Stimulated activated CD4-positive, alpha-beta T cell treated with anti-CD3 and anti-CD28 coated beads, TNF-alpha, amount 100 ng/mL, for 48 hours (primary cell): ENCODE measurements around the gene SLC9B2.
A peak's percentile ranks its signal among the peaks of the same experiment; 100 is the strongest.
"Not testable (repeated sequence)": the region's sequence is repeated elsewhere in the genome, so short reads cannot be mapped to it uniquely, and the experiment has no call there.

ENCODE experiments used
- DNase-seq, 3 donors: peaks; one replicate each; pipeline ENCODE4 v3.0.0-alpha.2; 2020; ENCODE audit warnings: low read depth in 3 of 3

Gene SLC9B2

DNA sequence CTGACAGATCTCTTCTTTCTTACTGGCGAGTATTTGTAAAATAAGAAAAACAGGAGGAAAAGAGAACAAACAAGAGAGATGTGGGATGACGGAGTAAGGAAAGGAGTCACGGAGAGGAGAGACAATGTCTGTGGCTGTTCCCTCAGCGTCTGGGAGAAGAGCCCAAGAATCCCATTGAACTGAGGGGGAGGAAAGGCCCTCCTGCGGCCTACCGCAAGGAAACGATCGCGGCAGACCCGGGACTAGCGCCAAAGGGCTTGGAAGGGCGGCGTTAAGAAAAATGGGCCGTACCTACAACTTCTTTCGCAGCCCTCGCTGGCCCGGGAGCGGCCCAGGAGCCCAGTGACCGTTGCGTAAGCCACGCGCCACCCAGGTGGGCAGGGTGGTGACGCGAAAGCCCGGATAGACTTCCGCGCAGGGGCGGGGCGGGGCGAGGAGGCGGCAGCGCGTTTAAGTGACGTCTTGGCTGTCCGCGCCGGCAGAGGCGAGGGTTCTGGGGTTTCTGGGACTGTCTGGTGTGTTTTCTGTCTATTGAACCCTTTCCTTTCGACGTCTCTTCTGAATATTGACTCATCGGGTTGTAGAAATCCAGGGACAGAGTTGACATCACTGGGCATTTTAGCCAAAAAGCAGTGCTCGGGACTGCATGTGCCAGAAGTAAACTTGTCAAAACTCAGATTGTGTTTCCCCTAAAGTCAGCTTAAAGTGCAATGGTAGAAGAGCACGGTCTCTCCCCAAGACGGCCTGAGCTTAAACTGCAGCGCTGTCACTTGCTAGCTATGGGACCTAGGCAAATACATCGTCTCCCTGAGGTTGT lies 57.0 kb downstream of the SLC9B2 start, which contains the start of gene SLC9B1:
SLC9B1 (minus strand) TSS at position 398 of the 817 bp plus-strand sequence. CDS start 27,994 bp downstream, outside the sequence.
- peak; percentile 88 to 94 (median 89) for DNase-seq

DNA sequence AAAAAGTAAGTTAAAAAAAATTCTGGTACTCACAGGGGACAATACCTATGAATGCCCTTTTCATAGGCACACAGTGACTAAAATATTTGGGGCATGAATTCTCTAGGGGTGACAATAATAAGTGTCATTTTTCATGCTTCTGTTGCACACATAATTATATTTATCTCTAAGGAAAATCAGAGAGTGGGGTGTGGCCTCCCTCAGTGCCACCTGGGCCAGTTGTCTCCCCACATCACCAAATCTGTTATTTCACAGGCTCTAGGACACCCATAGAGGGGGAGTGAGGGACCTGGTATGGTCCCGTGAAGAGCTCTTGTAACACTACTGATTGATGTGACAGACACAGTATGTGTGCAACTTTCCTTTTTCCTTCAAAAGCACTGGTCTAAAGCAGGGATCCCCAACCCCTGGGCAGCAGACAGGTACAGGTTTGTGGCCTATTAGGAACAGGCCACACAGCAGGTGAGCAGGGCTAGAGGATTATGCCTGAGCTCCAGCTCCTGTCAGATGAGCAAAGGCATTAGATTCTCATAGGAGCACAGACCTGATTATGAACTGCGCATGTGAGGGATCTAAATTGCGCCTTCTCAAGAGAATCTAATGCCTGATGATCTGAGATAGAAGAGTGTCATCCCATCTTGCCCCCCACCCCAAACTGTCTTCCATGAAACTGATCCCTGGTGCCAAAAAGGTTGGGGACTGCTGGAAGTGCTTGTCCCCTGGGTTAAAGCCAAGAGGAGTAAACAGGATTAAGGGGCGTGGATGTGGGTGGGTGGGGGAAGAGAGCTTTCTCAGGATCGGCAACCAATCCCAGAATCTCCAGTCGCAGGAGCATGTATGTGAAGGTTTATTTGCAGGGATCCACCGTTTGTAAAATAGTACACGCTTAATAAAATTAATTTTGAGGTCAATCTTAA lies 57.9 kb downstream of the SLC9B2 start:
- no peak for DNase-seq

DNA sequence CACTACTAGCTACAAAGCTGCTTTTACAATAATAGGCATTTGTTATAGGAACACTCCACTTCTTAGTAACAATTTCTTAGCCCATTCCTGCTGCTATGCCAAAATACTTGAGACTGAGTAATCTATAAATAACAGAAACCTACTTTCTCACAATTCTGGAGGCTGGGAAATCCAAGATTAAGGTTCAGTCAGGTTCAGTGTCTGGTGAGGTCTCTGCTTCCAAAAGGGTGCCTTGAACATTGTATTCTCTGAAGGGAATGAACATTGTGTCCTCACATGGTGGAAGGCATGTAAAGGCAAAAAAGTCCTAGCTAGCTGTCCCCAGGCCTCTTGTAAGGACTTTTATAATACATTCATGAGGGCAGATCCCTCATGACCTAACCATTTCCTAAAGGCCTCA lies 64.0 kb downstream of the SLC9B2 start:
- no peak for DNase-seq

DNA sequence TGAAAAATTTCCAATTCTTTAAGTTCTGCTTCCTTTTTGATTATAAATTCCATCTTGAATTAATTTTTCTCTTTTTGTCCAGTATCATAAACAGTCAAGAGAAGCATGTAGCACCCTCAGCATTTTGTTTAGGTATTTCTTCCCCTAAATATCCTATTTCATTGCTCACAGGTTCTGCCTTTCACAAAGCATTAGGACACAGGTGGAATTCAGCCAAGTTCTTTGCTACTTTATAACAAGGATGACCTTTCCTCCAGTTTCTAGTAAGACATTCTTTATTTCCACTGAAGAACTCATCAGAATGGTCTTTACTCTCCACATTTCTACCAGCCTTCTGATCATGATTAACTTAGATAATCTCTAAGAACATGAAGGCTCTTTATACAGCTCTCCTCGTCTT lies 64.5 kb downstream of the SLC9B2 start:
- DNase-seq: no peak

DNA sequence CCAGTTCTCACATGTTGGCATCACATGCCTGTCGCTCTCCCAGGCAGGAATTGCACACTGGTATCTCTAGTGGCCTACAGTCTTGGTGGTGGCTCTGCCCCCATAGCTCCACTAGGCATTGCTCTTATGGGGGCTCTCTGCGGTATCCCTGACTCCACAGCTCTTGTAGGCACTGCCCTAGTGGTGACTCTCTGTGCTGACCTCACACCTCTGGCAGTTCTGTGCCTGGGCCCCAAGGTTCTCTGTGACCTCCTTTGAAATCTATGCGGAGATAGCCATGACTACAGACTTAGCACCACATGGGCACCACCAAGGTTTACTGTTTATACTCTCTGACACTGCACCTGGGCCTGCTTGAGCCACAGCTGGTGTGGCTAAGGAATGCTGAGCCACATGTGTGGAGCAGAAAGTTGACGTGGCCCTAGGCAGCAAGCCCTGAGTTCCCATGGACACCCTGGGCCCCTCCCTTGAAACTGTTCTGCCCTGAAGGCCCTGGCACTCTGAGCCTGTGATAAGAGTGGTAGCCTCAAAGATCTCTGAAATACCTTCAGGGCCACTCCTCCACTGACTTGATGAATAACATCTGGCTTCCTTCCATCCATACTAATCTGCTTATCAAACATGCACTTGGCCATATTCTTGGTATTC lies 65.1 kb downstream of the SLC9B2 start:
- DNase-seq: no peak

DNA sequence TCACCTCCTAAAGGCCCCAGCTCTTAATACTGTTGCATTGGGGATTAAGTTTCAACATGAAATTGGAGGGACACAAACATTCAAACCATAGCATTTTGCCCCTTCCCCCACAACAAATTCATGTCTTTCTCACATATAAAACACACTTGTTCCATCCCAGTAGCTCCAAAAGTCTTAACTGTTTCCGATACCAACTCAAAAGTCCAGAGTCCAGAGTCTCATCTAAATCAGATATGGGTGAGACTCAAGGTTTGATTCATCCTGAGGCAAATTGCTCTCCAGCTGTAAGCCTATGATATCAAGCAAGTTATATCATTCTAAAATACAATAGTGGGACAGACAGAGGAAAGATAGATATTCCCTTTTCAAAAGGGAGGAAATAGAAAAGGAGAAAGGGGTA lies 65.8 kb downstream of the SLC9B2 start:
- DNase-seq: no peak

DNA sequence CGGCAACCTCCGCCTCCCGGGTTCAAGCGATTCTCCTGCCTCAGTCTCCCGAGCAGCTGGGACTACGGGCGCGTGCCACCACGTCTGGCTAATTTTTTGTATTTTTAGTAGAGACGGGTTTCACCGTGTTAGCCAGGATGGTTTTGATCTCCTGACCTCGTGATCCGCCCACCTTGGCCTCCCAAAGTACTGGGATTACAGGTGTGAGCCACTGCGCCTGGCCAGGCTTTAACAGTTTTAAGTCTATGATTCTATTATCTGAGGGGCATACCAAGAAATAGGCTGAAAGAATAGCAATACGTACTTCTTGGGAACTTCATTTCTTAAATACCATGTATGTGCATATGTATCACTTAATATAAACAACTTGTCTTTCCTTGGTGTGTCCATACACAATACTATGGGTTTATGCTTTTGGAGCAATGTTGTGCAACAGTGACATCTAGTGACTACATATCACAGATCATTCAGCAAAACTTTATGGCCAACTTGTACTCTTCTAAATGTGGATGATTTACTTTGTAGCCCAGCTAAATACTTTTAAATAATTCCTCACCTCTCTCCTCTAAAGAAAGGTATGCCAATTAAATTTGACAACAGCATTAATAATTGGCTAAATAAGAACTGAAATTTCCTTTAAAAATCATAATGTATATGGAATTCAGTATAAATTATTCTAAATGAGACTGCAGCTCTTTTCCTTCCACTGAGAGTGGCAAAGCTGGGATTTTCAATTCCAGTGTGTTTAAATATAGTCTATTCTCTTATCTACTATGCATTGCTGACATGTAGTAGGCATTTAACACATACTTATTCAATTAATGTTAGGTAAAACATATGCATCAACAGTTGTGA lies 67.5 kb downstream of the SLC9B2 start:
- no peak for DNase-seq

DNA sequence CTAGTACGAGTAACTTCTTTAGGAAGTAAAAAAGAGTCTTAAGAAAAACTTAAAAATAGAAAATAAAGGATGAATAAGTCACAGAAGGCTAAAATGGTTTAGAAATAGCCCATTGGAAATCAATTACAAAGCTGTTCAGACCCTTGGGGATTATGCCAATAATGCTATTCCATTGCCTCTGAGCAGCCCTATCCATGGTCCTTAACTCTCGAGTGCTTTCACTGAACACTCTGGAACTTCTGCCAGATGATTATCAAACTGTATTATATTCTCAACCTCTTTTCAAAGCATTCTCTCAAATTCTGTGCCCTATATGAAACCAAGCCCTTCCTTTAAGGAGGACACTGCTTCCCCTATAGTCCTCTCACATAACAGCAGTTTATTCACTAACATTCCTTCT lies 74.0 kb downstream of the SLC9B2 start:
- DNase-seq: no peak

DNA sequence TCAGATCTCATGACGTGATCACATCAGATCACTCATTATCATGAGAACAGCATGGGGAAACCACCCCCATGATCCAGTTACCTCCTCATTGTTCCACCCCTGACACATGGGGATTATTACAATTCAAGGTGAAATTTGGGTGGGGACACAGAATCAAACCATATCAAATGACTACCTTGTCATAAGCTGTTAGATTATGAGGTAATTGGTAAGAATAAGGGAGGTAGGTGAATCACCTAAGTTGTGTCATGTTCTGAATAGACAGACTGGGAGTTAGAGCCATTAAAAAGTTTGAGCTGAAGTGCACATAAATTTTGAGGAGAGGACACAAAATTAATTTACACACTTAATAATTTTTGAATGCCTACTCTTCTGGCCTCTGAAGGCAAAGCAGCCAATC lies 81.8 kb downstream of the SLC9B2 start:
- DNase-seq: no peak

DNA sequence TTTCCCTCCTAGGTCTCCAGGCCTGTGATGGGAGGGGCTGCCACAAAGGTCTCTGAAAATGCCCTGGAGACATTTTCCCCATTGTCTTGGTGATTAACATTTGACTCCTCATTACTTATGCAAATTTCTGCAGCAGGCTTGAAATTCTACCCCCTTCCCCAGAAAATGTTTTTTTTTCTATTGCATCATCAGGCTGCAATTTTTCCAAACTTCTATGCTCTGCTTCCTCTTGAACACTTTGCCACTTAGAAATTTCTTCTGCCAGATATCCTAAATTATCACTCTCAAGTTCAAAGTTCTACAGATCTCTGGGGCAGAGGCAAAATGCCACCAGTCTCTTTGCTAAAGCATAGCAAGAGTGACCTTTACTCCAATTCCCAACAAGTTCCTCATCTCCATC lies 82.6 kb downstream of the SLC9B2 start:
- not testable (repeated sequence) for DNase-seq

DNA sequence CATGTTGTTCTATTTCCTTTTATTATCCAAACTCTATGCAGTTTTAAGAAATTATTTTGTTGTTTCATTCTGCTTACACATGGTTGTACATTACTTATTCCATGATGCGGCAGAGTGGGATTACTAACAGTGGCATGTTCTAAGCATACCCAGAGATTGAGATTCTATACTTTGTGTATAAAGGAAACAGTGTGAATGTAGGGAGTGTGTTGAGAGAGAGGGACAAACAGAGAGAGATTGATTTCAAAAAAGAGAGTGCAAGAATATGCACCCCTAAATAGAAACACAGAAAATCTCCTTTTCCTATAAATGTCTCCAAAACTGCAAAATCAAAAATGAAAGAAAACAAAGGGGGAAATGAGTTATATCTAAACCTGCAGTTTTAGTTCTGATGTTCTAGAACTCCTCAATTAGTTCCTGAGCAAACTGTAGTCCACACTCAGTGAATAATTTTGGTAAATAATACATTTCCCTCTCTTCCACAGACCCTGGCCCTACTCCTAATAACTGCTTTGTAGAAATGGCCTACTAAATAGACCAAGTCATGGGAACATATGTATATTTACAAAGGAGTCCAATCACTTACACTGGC lies 88.0 kb downstream of the SLC9B2 start:
- no peak for DNase-seq

DNA sequence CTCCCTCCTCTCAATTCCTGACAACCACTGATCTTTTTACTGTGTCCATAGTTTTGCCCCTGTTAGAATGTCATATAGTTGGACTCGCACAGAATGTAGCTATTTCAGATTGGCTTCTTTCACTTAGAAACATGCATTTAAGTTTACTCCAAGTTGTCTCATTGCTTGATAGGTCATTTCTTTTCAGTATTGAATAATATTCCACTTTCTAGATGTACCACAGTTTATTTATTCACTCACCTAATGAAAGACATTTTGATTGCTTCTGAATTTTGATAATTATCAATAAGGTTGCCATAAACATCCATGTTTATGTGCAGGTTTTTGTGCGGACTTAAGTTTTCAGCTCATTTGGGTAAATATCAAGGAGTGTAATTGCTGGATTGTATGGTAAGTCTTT lies 95.6 kb downstream of the SLC9B2 start:
- DNase-seq: no peak
